Natural killer cell (primary cell): ENCODE results near the gene ZNF326. TPM values are rescaled to one million over a fixed set of nuclear protein-coding genes. Genes with fewer than 3 reads are reported as not detected.

Experiments used
- ATAC-seq, 3 donors: fragments of 150-1000 bp in 2 of 3; fragments of 200-7000 bp in 1 of 3; cut with Tn5 transposase; 1 replicate in 1 of 3; 2 replicates in 2 of 3; pipeline ENCODE4 v1.10.0; 2021; ENCODE audit warnings: mild to moderate bottlenecking in 2 of 3, moderate library complexity in 2 of 3
- DNase-seq, 2 donors: peaks; one replicate each; pipeline versions ENCODE4 v3.0.0 to v3.0.0-alpha.2; 2013 to 2021; ENCODE audit warnings: mixed read lengths in 1 of 2
- H3K27ac ChIP-seq: one replicate; pipeline ENCODE4 v1.5.1; 2013; ENCODE audit warnings: mild to moderate bottlenecking, low read length
- H3K27me3 ChIP-seq: one replicate; pipeline ENCODE4 v1.6.1; 2013; ENCODE audit warnings: low read length; ENCODE audit not compliant: control insufficient read depth, insufficient read depth
- H3K36me3 ChIP-seq: one replicate; pipeline ENCODE4 v1.6.1; 2013; ENCODE audit warnings: low read length; ENCODE audit not compliant: control insufficient read depth, insufficient read depth
- H3K4me1 ChIP-seq: one replicate; pipeline ENCODE4 v1.6.1; 2013; ENCODE audit warnings: low read length; ENCODE audit not compliant: control insufficient read depth, insufficient read depth
- H3K4me3 ChIP-seq: one replicate; pipeline ENCODE4 v1.5.1; 2013; ENCODE audit warnings: low read length
- H3K9me3 ChIP-seq: one replicate; pipeline ENCODE4 v1.6.1; 2013; ENCODE audit warnings: low read length; ENCODE audit not compliant: control insufficient read depth, insufficient read depth
- H3K27ac Mint-ChIP-seq, 2 donors: one replicate each; pipeline ENCODE4 v1.8.0; 2022; ENCODE audit warnings: mild to moderate bottlenecking in 2 of 2, mixed read lengths in 2 of 2, moderate library complexity in 1 of 2
- H3K27me3 Mint-ChIP-seq, 2 donors: one replicate each; pipeline ENCODE4 v1.8.0; 2022; ENCODE audit warnings: low read depth in 2 of 2, mixed read lengths in 2 of 2
- H3K36me3 Mint-ChIP-seq: one replicate; pipeline ENCODE4 v1.8.0; 2022; ENCODE audit warnings: mixed read lengths
- H3K4me1 Mint-ChIP-seq, 2 donors: one replicate each; pipeline ENCODE4 v1.8.0; 2022; ENCODE audit warnings: mixed read lengths in 2 of 2
- H3K4me3 Mint-ChIP-seq: one replicate; pipeline ENCODE4 v1.8.0; 2022; ENCODE audit warnings: mild to moderate bottlenecking, moderate library complexity, mixed read lengths
- H3K9me3 Mint-ChIP-seq, 2 donors: one replicate each; pipeline ENCODE4 v1.8.0; 2022; ENCODE audit warnings: mixed read lengths in 2 of 2
- WGBS: methylation state at CpG from one replicate; pipeline ENCODE4 v1.1.7; 2013; ENCODE audit warnings: missing lambda C conversion rate; ENCODE audit not compliant: insufficient coverage; 5-methylcytosine and 5-hydroxymethylcytosine counted together
- intact Hi-C: fragments of 100-400 bp; cut with micrococcal nuclease; formaldehyde crosslinking; loops from one replicate; pipeline ENCODE4 v1.14.2; 2022
- total RNA-seq, 4 donors: library from RNA; stranded (reverse); fragments of 120-200 nt in 1 of 4; gene quantifications; one replicate each; pipeline versions ENCODE4 v1.2.3 to v1.2.4, GENCODE V29; 2013 to 2022
- TF ChIP-seq, protein P1 (sequence below): fragments of 200-600 bp; IDR thresholded peaks from one replicate; pipeline ENCODE4 v1.8.0; 2022; ENCODE audit warnings: antibody characterized with exemption

ZNF326 gene
- total RNA-seq, 3 donors from 2014 or later (not counting 1 experiment from before 2014, with no cell fraction given) = 44.4 to 49.2 (median 45.7) TPM

DNA sequence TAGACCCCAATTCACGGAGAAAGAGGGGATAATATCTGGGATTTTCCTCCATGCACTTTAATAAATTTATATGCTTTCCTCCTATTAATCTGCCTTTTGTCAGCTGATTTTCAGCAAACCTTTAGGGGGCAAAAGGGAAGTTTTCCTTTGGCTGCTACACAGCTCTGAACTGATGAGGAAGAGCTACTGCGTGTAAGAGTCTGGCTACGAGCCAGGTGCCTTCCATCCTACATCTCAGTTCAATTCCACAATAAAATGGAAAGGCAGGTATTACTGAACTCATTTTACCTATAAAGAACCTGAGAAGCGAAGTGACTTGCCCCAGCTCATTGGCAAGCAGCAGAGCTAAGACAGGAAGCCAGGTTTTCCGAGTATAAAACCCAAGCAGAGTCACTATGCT, 28.3 kb upstream of the ZNF326 start:
- no peak overlapping the region for H3K27ac Mint-ChIP-seq
- H3K4me1 Mint-ChIP-seq = peaks cover 11 to 18% of the 10 kb centered on the region in 2 donors
- intact Hi-C loops = no loop called here
- WGBS = 19% methylated on average over 5 of the region's 5 CpGs
- Histone ChIP-seq H3K4me1 (peaks cover 5% of the 10 kb centered on the region), H3K27ac (no peak overlapping the region), H3K4me3 (no peak overlapping the region), H3K36me3 (no peaks in the 10 kb centered on the region), H3K27me3 (no peaks in the 10 kb centered on the region), H3K9me3 (no peaks in the 10 kb centered on the region)
- peaks cover 0 to 3% of the 10 kb centered on the region in 2 donors for H3K27me3 Mint-ChIP-seq
- no peak overlapping the region for H3K4me3 Mint-ChIP-seq
- TF ChIP-seq, protein P1, sequence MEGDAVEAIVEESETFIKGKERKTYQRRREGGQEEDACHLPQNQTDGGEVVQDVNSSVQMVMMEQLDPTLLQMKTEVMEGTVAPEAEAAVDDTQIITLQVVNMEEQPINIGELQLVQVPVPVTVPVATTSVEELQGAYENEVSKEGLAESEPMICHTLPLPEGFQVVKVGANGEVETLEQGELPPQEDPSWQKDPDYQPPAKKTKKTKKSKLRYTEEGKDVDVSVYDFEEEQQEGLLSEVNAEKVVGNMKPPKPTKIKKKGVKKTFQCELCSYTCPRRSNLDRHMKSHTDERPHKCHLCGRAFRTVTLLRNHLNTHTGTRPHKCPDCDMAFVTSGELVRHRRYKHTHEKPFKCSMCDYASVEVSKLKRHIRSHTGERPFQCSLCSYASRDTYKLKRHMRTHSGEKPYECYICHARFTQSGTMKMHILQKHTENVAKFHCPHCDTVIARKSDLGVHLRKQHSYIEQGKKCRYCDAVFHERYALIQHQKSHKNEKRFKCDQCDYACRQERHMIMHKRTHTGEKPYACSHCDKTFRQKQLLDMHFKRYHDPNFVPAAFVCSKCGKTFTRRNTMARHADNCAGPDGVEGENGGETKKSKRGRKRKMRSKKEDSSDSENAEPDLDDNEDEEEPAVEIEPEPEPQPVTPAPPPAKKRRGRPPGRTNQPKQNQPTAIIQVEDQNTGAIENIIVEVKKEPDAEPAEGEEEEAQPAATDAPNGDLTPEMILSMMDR = no peak
- H3K9me3 Mint-ChIP-seq = no peaks in the 10 kb centered on the region
- DNase-seq (no peak), ATAC-seq (no peak)
- H3K36me3 Mint-ChIP-seq = no peaks in the 10 kb centered on the region

DNA sequence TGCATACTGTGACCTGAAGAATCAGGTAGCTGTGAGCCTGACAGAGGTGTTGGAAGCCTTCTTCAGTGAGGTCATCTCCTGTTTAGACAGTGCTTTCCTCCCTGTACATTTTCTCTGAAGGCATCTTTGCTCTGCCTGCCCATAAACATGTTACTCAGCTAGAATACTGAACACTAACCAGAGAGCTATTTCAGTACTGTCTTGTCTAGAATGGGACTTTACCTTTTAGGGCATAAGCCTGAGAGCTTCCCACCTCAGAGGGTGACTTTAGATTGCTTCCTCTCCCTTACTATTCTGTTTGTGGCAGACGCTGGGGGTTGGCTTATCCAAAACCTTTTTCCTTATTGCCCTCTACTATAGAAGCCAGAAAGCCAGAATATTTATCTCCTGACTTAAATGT, 23.3 kb upstream of the ZNF326 start:
- Histone ChIP-seq H3K27ac (no peak overlapping the region), H3K9me3 (no peaks in the 10 kb centered on the region), H3K4me1 (no peaks in the 10 kb centered on the region), H3K36me3 (no peaks in the 10 kb centered on the region), H3K27me3 (no peaks in the 10 kb centered on the region), H3K4me3 (no peak overlapping the region)
- intact Hi-C loops = no loop called here
- peaks cover 0 to 3% of the 10 kb centered on the region in 2 donors for H3K27me3 Mint-ChIP-seq
- no peak overlapping the region for H3K4me3 Mint-ChIP-seq
- H3K9me3 Mint-ChIP-seq = no peaks in the 10 kb centered on the region
- no peak overlapping the region for H3K27ac Mint-ChIP-seq
- peaks cover 0 to 2% of the 10 kb centered on the region in 2 donors for H3K4me1 Mint-ChIP-seq
- ATAC-seq = no peak
- no peaks in the 10 kb centered on the region for H3K36me3 Mint-ChIP-seq
- no CpG with 5 or more reads among the region's 1 CpG for WGBS
- DNase-seq = no peak
- TF ChIP-seq, protein P1 = no peak

DNA sequence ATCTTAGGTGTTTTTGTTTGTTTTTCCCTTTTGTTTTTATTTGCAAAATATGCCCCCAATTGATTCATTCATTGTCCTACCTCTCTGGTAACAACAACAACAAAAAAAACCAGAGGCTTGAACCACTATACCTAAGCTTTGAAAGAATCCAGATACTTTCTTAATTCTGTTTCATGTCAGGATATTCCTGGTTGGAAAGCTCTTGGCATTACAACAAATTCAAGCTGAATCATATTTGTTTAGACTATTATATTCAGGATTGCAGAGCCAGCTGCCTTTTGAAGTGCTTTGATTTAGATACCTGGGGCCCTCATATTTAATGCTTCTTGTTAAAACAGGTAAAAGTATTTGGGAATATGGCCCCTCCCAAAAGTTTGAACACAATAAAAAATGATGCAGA, 22.9 kb upstream of the ZNF326 start:
- Mint-ChIP-seq H3K27me3 (peaks cover 0 to 3% of the 10 kb centered on the region in 2 donors), H3K27ac (no peak overlapping the region), H3K9me3 (no peaks in the 10 kb centered on the region), H3K36me3 (no peaks in the 10 kb centered on the region), H3K4me3 (no peak overlapping the region), H3K4me1 (no peaks in the 10 kb centered on the region)
- Histone ChIP-seq H3K27ac (no peak overlapping the region), H3K36me3 (no peaks in the 10 kb centered on the region), H3K27me3 (no peaks in the 10 kb centered on the region), H3K4me1 (no peaks in the 10 kb centered on the region), H3K9me3 (no peaks in the 10 kb centered on the region), H3K4me3 (no peak overlapping the region)
- TF ChIP-seq, protein P1 = no peak
- DNase-seq (no peak), ATAC-seq (no peak)
- intact Hi-C loops = no loop called here

DNA sequence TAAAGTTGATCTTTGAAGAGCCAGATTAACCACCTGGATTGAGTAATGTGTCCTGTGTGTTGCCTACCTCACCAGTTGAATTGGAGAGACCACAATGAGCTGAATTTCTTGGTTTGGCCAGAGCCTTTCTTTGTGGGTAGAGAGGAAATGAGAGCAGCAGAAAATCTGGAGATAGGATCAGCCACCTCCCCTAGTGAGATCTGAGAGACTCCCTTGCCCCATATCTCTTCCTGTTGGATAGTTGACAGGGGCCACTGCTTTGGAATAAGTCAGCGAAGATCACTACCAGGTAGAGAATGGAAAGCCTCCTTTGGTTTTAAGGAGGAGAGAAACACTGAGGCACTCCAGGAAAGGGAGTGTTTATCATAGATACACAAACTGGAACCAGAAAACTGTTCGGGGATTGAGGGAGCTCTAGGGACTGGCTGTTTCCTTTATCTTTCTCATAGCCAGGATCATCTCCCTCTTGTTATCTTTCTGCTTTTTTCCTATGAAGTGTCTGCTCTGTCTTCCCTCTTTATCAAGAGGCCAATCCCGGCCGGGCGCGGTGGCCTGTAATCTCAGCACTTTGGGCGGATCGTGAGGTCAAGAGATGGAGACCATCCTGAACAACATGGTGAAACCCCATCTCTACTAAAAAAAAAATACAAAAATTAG, 21.3 kb upstream of the ZNF326 start:
- no peak overlapping the region for H3K27ac Mint-ChIP-seq
- no peaks in the 10 kb centered on the region for H3K9me3 Mint-ChIP-seq
- no peaks in the 10 kb centered on the region for H3K36me3 Mint-ChIP-seq
- no peak overlapping the region for H3K27ac ChIP-seq
- ATAC-seq (peak in 1 of 3 donors; percentile 69), DNase-seq (no peak)
- H3K36me3 ChIP-seq = no peaks in the 10 kb centered on the region
- no peak overlapping the region for H3K4me3 ChIP-seq
- H3K4me3 Mint-ChIP-seq = no peak overlapping the region
- TF ChIP-seq, protein P1 = no peak
- no peaks in the 10 kb centered on the region for H3K4me1 Mint-ChIP-seq
- no peaks in the 10 kb centered on the region for H3K27me3 ChIP-seq
- H3K27me3 Mint-ChIP-seq = peaks cover 0 to 3% of the 10 kb centered on the region in 2 donors
- 85% methylated on average over 8 of the region's 8 CpGs for WGBS
- H3K9me3 ChIP-seq = no peaks in the 10 kb centered on the region
- H3K4me1 ChIP-seq = no peaks in the 10 kb centered on the region
- intact Hi-C loops = no loop called here
